Measurements from ENCODE around the gene GK. TPM values are rescaled to one million over a fixed set of nuclear protein-coding genes. Genes with fewer than 3 reads are reported as not detected.
"Not testable (repeated sequence)": the region's sequence is repeated elsewhere in the genome, so short reads cannot be mapped to it uniquely, and the experiment has no call there.

GK gene
- total RNA-seq, 1 experiment from 2014 or later: 10.4 TPM

GRCh38 chrX:30706216-30706775 is 53.1 kb downstream of the GK start:
- DNase-seq (ENCODE audit: low read depth): no peak

DNA sequence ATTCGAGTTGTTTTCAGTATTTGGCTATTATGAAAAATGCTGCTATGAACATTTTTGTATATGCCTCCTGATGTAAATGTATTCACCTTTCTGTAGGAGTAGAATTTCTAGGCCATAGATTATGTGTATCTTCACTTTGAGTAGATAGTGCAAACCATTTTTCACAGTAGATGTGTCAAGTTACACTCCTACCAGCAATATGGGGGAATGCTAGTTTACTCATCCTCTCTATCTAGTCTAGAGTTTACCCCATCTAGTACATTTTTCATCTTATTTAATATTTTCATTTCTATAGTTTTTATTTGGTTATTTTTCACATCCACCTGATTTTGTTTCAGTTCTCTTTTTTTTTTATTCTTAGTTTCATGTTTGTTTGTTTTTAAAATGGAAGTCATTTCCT is 59.0 kb downstream of the GK start:
- DNase-seq (ENCODE audit: low read depth): no peak

GRCh38 chrX:30713061-30713525 is 59.9 kb downstream of the GK start:
- DNase-seq (ENCODE audit: low read depth): peak; percentile 58

- DNase-seq (ENCODE audit: low read depth): no peak
Measured at GRCh38 chrX:30714138-30714537, 60.9 kb downstream of the GK start.

DNA sequence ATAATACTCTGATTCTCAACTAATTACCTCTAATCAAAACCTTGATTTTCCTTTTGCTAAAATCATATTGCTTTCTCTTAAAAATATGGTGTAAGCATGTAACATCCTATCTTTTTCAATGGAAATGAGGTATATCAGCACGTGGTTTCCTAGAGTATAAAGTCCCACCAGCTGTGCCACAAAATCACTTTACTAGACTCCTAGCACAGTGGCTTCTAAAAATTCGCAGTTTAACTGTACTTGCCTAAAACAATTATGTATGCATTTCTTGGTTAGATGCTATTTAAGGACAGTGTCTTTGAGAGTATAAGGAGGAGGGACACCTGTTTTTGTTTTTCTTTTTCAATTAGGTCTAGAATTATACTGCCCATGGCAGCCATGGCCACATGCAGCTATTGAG is 62.8 kb downstream of the GK start:
- DNase-seq (ENCODE audit: low read depth): no peak

- DNase-seq (ENCODE audit: low read depth): no peak
Measured at GRCh38 chrX:30733852-30734660, 80.8 kb downstream of the GK start.

DNA sequence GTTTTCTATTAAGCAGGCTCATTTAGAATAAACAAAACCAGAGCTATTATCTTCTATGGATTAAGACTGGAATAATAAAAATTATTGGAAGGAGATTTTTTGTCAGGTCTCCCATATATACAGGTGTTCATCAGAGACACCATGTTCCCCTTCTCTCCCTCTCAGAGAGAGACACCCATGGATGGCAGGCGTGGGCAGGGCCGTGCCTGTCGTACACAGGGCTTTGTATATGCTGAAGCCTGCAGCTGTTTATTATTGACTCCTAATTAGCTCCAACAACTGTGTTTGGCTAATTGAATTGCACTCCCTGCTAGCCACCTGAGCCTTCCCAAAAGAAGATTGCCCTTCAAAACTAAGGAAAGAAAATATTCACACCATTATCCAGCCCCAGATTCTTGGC is 81.6 kb downstream of the GK start:
- no peak for DNase-seq (ENCODE audit: low read depth)

DNA sequence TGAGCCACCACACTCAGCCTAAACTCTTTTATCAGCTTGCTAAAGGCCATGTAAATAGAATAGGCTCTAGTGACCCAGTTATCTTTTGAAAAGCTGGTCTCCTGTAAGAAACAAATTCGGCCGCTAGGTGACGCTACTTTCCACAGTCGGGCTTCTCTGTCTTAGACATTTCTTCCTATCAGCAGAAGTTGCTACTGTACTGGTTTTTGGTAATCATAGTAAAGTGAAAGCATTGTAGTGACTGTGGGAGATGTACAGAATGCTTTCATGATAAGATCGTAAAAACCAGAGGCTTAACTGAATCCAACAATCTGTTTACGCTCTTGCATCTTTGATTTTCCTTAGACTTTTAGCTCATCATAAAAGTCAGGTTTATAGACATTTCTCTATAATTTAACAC is 82.6 kb downstream of the GK start:
- DNase-seq (ENCODE audit: low read depth): peak; percentile 56

- no peak for DNase-seq (ENCODE audit: low read depth)
Measured at GRCh38 chrX:30741545-30741944, 88.3 kb downstream of the GK start.

- DNase-seq (ENCODE audit: low read depth): peak; percentile 2
Measured at GRCh38 chrX:30748342-30748960, 95.2 kb downstream of the GK start.

GRCh38 chrX:30751497-30751896 is 98.3 kb downstream of the GK start:
- DNase-seq (ENCODE audit: low read depth): peak; percentile 31

- DNase-seq (ENCODE audit: low read depth): no peak
Measured at GRCh38 chrX:30762755-30763154, 109.5 kb downstream of the GK start.

GRCh38 chrX:30773764-30774163 is 120.5 kb downstream of the GK start:
- DNase-seq (ENCODE audit: low read depth): not testable (repeated sequence)

- no peak for DNase-seq (ENCODE audit: low read depth)
Measured at GRCh38 chrX:30777575-30777974, 124.4 kb downstream of the GK start.

GRCh38 chrX:30779453-30780030 is 126.3 kb downstream of the GK start:
- DNase-seq (ENCODE audit: low read depth): no peak

Other genes with a start within 250 kb of the GK start
- 0.37 TPM in 1 of 2 replicates, not detected in the other for gene TASL, start 75.7 kb upstream of the GK start, total RNA-seq (2014; rRNA removed; shearing (Covaris generic))
- gene TAB3, start 235.8 kb downstream of the GK start, total RNA-seq (2014; rRNA removed; shearing (Covaris generic)): 23.3 and 33.9 TPM in 2 replicates